Stimulated activated CD4-positive, alpha-beta T cell treated with anti-CD3 and anti-CD28 coated beads, Interleukin-4, amount 100 ng/mL, for 24 hours (primary cell): ENCODE data around the gene VTI1A.

Experiments
- DNase-seq: peaks from one replicate; pipeline ENCODE4 v3.0.0-alpha.2; 2020

The VTI1A gene

GRCh38 chr10:112815269-112816032 is 368.4 kb downstream of the VTI1A start:
- DNase-seq, result no peak

- DNase-seq, result no peak
Observed at GRCh38 chr10:112816033-112816430, 369.0 kb downstream of the VTI1A start.

- no peak for DNase-seq
Observed at GRCh38 chr10:112816891-112817290, 369.9 kb downstream of the VTI1A start.

- no peak for DNase-seq
Observed at GRCh38 chr10:112817981-112818777, 371.2 kb downstream of the VTI1A start.

GRCh38 chr10:112819231-112819630 is 372.2 kb downstream of the VTI1A start:
- no peak for DNase-seq

GRCh38 chr10:112820320-112820719 is 373.3 kb downstream of the VTI1A start:
- no peak for DNase-seq

- DNase-seq, result no peak
Observed at GRCh38 chr10:112821038-112821437, 374.0 kb downstream of the VTI1A start.

- no peak for DNase-seq
Observed at GRCh38 chr10:112821663-112822062, 374.6 kb downstream of the VTI1A start.

- no peak for DNase-seq
Observed at GRCh38 chr10:112823007-112823406, 376.0 kb downstream of the VTI1A start.

- DNase-seq, result no peak
Observed at GRCh38 chr10:112823604-112824003, 376.6 kb downstream of the VTI1A start.

GRCh38 chr10:112826018-112826697 is 379.1 kb downstream of the VTI1A start:
- no peak for DNase-seq

GRCh38 chr10:112827086-112827485 is 380.1 kb downstream of the VTI1A start:
- no peak for DNase-seq

- no peak for DNase-seq
Observed at GRCh38 chr10:112827951-112828350, 380.9 kb downstream of the VTI1A start.

- no peak for DNase-seq
Observed at GRCh38 chr10:112831859-112832258, 384.8 kb downstream of the VTI1A start.

- no peak for DNase-seq
Observed at GRCh38 chr10:112832361-112832878, 385.4 kb downstream of the VTI1A start.

- no peak for DNase-seq
Observed at GRCh38 chr10:112832959-112833358, 385.9 kb downstream of the VTI1A start.

GRCh38 chr10:112834751-112835181 is 387.8 kb downstream of the VTI1A start:
- no peak for DNase-seq

- no peak for DNase-seq
Observed at GRCh38 chr10:112835217-112835715, 388.3 kb downstream of the VTI1A start.

- DNase-seq, result no peak
Observed at GRCh38 chr10:112835944-112836451, 389.0 kb downstream of the VTI1A start.

GRCh38 chr10:112838784-112839481 is 391.9 kb downstream of the VTI1A start:
- no peak for DNase-seq

- DNase-seq, result no peak
Observed at GRCh38 chr10:112839928-112840654, 393.1 kb downstream of the VTI1A start.

- no peak for DNase-seq
Observed at GRCh38 chr10:112841549-112841948, 394.5 kb downstream of the VTI1A start.
